Activated T-cell treated with anti-CD3 and anti-CD28 coated beads, Interleukin-2, amount 50 U/mL, for 48 hours (primary cell): Measurements from ENCODE around the gene LRRC25.
A peak's percentile ranks its signal among the peaks of the same experiment; 100 is the strongest.

Source experiments
- DNase-seq, 2 experiments: peaks; one replicate each; pipeline ENCODE4 v3.0.0-alpha.2; 2020

The LRRC25 gene

GRCh38 chr19:18435842-18436670, 38.6 kb upstream of the LRRC25 start:
- no peak for DNase-seq

GRCh38 chr19:18435178-18435841, 37.9 kb upstream of the LRRC25 start:
- no peak for DNase-seq

GRCh38 chr19:18434411-18435175, 37.2 kb upstream of the LRRC25 start:
- DNase-seq: no peak

- DNase-seq: no peak
These were observed 36.4 kb upstream of the LRRC25 start for GRCh38 chr19:18433735-18434398.

GRCh38 chr19:18433015-18433691, 35.7 kb upstream of the LRRC25 start:
- DNase-seq: peak in 1 of 2 experiments; percentile 52

- DNase-seq: no peak
These were observed 35.0 kb upstream of the LRRC25 start for GRCh38 chr19:18432275-18433014.

- DNase-seq: no peak
These were observed 34.2 kb upstream of the LRRC25 start for GRCh38 chr19:18431351-18432197.

GRCh38 chr19:18430417-18431144, 33.2 kb upstream of the LRRC25 start:
- DNase-seq: no peak

- peak in 1 of 2 experiments; percentile 48 for DNase-seq
These were observed 32.4 kb upstream of the LRRC25 start for GRCh38 chr19:18429717-18430416.

GRCh38 chr19:18428787-18429674, 31.6 kb upstream of the LRRC25 start:
- peak; percentile 82 to 85 for DNase-seq

GRCh38 chr19:18428173-18428786, 30.9 kb upstream of the LRRC25 start:
- DNase-seq: no peak

- DNase-seq: no peak
These were observed 30.3 kb upstream of the LRRC25 start for GRCh38 chr19:18427743-18428113.

GRCh38 chr19:18427080-18427742, 29.8 kb upstream of the LRRC25 start:
- DNase-seq: no peak

GRCh38 chr19:18426416-18426767, 29.0 kb upstream of the LRRC25 start:
- no peak for DNase-seq

- DNase-seq: no peak
These were observed 28.3 kb upstream of the LRRC25 start for GRCh38 chr19:18425515-18426415.

- no peak for DNase-seq
These were observed 27.6 kb upstream of the LRRC25 start for GRCh38 chr19:18424890-18425514.
